Caco-2 (cell line): ENCODE data around the gene AHDC1. TPM values are rescaled to one million over a fixed set of nuclear protein-coding genes. Genes with fewer than 3 reads are reported as not detected.

ENCODE experiments used
- BruUV-seq: library from RNA; stranded (reverse); fragments of 400-500 nt; replicated peaks from 2 replicates; lab custom pipeline; 2021; lab: Mats Ljungman, UMichigan
- CTCF ChIA-PET: fragments of 300-600 bp; sonication (Branson Sonifier 250); formaldehyde crosslinking; loops from one replicate; lab custom pipeline; 2022; ENCODE audit warnings: antibody characterized with exemption; lab: Charles Lee
- POLR2A ChIA-PET: fragments of 300-600 bp; sonication (Branson Sonifier 250); formaldehyde crosslinking; loops from one replicate; lab custom pipeline; 2022; ENCODE audit warnings: antibody characterized with exemption; lab: Charles Lee
- DNase-seq, 2 experiments: peaks; one replicate each; pipeline versions ENCODE4 v3.0.0 to v3.0.0-alpha.2; 2020 to 2022
- H3K27me3 ChIP-seq: replicated peaks from 2 replicates; pipeline ENCODE4 v1.6.0; 2011; ENCODE audit warnings: low read length; ENCODE audit not compliant: control insufficient read depth, insufficient read depth
- H3K36me3 ChIP-seq: 2 replicates; pipeline ENCODE4 v1.5.1; 2011; ENCODE audit warnings: low read length; ENCODE audit not compliant: control insufficient read depth, insufficient read depth
- H3K4me1 ChIP-seq: fragments of 250-450 bp; sonication (Bioruptor Pico); 2 replicates; pipeline ENCODE4 v1.5.1; 2020; ENCODE audit warnings: mild to moderate bottlenecking
- H3K4me3 ChIP-seq: 2 replicates; pipeline ENCODE4 v1.5.1; 2011; ENCODE audit warnings: low read depth, mild to moderate bottlenecking, control low read depth, low read length
- H3K9me3 ChIP-seq: fragments of 250-450 bp; sonication (Bioruptor Pico); 2 replicates; pipeline ENCODE4 v1.5.1; 2020; ENCODE audit warnings: mild to moderate bottlenecking, moderate library complexity
- H3K27ac Mint-ChIP-seq: one replicate; pipeline ENCODE4 v1.8.0; 2022; ENCODE audit warnings: mixed read lengths; ENCODE audit not compliant: unreplicated experiment
- H3K27me3 Mint-ChIP-seq: one replicate; pipeline ENCODE4 v1.8.0; 2022; ENCODE audit warnings: mixed read lengths; ENCODE audit not compliant: insufficient read depth, unreplicated experiment
- H3K36me3 Mint-ChIP-seq: one replicate; pipeline ENCODE4 v1.8.0; 2022; ENCODE audit warnings: mild to moderate bottlenecking, mixed read lengths; ENCODE audit not compliant: insufficient read depth, unreplicated experiment
- H3K4me1 Mint-ChIP-seq: one replicate; pipeline ENCODE4 v1.8.0; 2022; ENCODE audit warnings: low read depth, mixed read lengths; ENCODE audit not compliant: unreplicated experiment
- H3K4me3 Mint-ChIP-seq: one replicate; pipeline ENCODE4 v1.8.0; 2022; ENCODE audit warnings: mild to moderate bottlenecking, moderate library complexity, mixed read lengths; ENCODE audit not compliant: unreplicated experiment
- H3K9me3 Mint-ChIP-seq: one replicate; pipeline ENCODE4 v1.8.0; 2022; ENCODE audit warnings: mixed read lengths; ENCODE audit not compliant: unreplicated experiment
- intact Hi-C: fragments of 100-400 bp; cut with micrococcal nuclease; formaldehyde crosslinking; loops from one replicate; pipeline ENCODE4 v1.10.0; 2022; ENCODE audit not compliant: unreplicated experiment
- total RNA-seq: library from RNA; stranded (reverse); gene quantifications from 2 replicates; pipeline ENCODE4 v1.2.3, GENCODE V29; 2022
- TF ChIP-seq, protein P1 (sequence below), 2 experiments: fragments of 200-600 bp in 1 of 2; IDR thresholded peaks; 1 replicate in 1 of 2; 2 replicates in 1 of 2; pipeline versions ENCODE4 v1.5.1 to v1.8.0; 2011 to 2022; ENCODE audit warnings: antibody characterized with exemption in 1 of 2, control low read depth in 1 of 2, inconsistent platforms in 1 of 2, low read depth in 1 of 2, low read length in 1 of 2, mild to moderate bottlenecking in 1 of 2, moderate library complexity in 1 of 2; ENCODE audit not compliant: insufficient read depth in 1 of 2, severe bottlenecking in 1 of 2, unreplicated experiment in 1 of 2

AHDC1 gene
- total RNA-seq, 1 experiment from 2014 or later, result 17.0 TPM

DNA sequence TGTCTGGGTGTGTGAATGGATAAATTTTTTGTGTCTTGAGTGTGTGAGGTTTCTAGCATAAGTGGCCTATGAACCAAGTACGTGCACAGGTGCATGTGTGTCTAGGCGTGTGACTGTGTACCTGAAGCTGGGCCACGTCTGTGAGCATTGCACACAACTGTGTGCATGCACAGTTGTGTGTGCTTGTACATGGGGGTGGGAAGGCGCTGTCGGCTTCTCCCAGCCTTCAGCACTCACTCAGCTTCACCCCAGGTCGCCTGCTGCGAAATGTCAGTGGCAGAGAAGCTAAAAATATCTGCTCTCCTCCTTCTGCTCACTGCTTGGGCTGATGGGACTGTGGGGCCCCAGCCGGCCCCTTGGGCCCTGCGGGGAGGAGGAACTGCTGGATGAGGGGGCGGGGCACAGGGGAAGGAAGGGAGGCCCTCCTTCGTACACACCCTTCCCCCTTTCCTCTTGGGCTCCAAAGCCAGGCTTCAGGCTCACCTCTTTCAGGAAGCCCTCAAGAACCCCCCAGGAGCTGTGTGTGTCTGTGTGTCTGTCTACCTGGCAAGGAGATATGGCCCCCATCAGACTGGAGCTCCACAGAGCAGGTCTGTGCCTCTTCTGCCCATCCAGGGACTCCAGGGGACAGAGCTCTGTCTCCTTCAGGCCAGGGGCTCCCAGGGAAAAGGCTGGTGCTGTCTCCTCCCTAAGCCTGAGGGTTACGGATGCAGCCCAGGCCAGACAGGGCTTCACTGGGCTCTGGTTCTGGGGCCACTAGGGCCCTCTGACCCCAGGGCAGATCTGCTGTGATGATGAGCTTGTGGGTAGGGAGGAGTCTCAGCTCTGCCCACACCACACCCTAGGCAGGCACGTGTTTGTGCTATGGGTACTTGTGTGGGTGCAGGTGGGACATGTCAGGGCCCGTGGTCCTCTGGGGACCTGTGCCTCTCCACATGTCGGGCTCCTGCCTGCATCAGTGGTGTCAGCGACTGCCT is 78.4 kb downstream of the AHDC1 start:
- Histone ChIP-seq H3K27me3 (no peaks in the 10 kb centered on the region), H3K4me3 (peak overlapping the region; percentile 33), H3K9me3 (no peaks in the 10 kb centered on the region), H3K36me3 (no peaks in the 10 kb centered on the region; the same call in 1 of the 2 replicates), H3K4me1 (peaks cover 71% of the 10 kb centered on the region)
- Mint-ChIP-seq H3K4me3 (peak overlapping the region; percentile 85), H3K27ac (peak overlapping the region; percentile 80), H3K27me3 (no peaks in the 10 kb centered on the region), H3K9me3 (no peaks in the 10 kb centered on the region), H3K4me1 (peaks cover 66% of the 10 kb centered on the region), H3K36me3 (peaks cover 18% of the 10 kb centered on the region)
- POLR2A ChIA-PET, result interaction anchor here (0.6 kb wide), 1 partner anchor 12 kb away, joined by 3 read pairs; no protein-coding TSS in a partner anchor
- intact Hi-C loops, result loop anchor here (5.0 kb wide), 1 partner anchor 33 kb away; the partner anchor contains the start of gene WASF2
- TF ChIP-seq, protein P1, sequence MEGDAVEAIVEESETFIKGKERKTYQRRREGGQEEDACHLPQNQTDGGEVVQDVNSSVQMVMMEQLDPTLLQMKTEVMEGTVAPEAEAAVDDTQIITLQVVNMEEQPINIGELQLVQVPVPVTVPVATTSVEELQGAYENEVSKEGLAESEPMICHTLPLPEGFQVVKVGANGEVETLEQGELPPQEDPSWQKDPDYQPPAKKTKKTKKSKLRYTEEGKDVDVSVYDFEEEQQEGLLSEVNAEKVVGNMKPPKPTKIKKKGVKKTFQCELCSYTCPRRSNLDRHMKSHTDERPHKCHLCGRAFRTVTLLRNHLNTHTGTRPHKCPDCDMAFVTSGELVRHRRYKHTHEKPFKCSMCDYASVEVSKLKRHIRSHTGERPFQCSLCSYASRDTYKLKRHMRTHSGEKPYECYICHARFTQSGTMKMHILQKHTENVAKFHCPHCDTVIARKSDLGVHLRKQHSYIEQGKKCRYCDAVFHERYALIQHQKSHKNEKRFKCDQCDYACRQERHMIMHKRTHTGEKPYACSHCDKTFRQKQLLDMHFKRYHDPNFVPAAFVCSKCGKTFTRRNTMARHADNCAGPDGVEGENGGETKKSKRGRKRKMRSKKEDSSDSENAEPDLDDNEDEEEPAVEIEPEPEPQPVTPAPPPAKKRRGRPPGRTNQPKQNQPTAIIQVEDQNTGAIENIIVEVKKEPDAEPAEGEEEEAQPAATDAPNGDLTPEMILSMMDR (IDR thresholded peaks at IDR 0.05; ENCODE audit: insufficient read depth in 1 of 2, low read depth in 1 of 2, low read length in 1 of 2, severe bottlenecking in 1 of 2, unreplicated experiment in 1 of 2), result no peak
- CTCF ChIA-PET, result no interaction called here
- BruUV-seq, result no TSS peak
- DNase-seq, result peak; percentile 64 to 69

- BruUV-seq, result no TSS peak
- POLR2A ChIA-PET, result interaction anchor here (0.5 kb wide), 1 partner anchor 52 kb away, joined by 3 read pairs; no protein-coding TSS in a partner anchor
These were observed 80.5 kb downstream of the AHDC1 start for GRCh38 chr1:27523337-27524020.

More at GRCh38 chr1:27523337-27524020, 80.5 kb downstream of the AHDC1 start:
- Histone ChIP-seq H3K4me1 (peaks cover 82% of the 10 kb centered on the region), H3K4me3 (no peak overlapping the region), H3K9me3 (no peaks in the 10 kb centered on the region), H3K36me3 (no peaks in the 10 kb centered on the region), H3K27me3 (no peaks in the 10 kb centered on the region)
- Mint-ChIP-seq H3K36me3 (peaks cover 10% of the 10 kb centered on the region), H3K4me3 (no peak overlapping the region), H3K9me3 (no peaks in the 10 kb centered on the region), H3K27me3 (no peaks in the 10 kb centered on the region), H3K27ac (peak overlapping the region; percentile 36), H3K4me1 (peaks cover 67% of the 10 kb centered on the region)
- intact Hi-C loops, result no loop called here
- CTCF ChIA-PET, result interaction anchor here (0.5 to 1.4 kb wide), 6 partner anchors 14 to 640 kb away, joined by 3 to 5 read pairs (median 4); no protein-coding TSS in a partner anchor
- TF ChIP-seq, protein P1 (IDR thresholded peaks at IDR 0.05; ENCODE audit: insufficient read depth in 1 of 2, low read depth in 1 of 2, low read length in 1 of 2, severe bottlenecking in 1 of 2, unreplicated experiment in 1 of 2), result no peak
- no peak for DNase-seq
